Fibroblast of peridontal ligament (primary cell): ENCODE results near the gene TPSB2.

Experiments
- DNase-seq: peaks from one replicate; pipeline ENCODE4 v3.0.0-alpha.2; 2010; ENCODE audit errors: extremely low read depth

The TPSB2 gene

DNA sequence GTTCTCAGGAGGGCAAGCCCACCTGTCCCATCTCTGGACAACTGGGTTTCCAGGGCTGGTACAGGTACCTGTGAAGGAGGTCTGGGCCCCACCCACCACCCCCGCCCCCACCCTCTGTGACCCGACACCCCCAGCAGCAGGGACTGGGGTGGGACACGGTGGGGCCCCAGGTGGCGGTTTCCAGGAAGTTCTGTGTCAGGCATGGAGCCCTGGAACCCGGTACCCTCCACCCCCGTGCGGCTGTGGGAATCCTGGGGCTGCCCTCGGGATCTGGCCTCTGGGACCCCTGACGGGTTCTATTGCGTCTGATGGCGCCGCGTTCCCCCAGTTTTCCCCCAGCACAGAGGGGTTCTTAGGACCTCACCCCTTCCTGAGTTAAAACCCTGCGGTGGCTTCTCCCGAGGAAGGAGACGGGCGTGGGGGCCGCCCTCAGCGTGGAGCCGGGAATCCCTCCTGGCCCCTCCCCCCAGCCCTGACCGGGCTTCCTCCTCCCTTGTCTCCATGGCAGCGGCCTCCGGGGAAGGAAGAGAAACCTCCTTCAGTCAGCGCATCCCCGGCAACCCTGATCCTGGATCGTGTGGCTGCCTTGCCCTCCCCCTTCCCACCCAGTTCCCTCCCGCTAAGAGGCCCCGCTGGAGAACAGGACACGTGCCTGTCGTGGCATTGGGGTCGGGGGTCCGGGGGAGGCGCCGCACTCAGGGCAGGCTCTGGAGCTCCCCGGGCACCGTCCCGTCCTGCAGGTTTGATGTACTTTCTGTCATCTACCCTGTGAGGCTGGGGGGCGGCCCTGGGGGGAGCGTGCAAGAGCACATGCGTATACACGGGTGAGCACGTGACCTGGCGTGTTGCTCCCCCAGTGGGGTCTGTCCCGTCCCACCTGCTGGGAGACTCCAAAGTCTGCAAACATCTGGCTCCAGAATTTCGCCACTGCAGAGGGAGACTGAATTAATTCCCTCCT lies 46.8 kb downstream of the TPSB2 start:
- DNase-seq = peak; percentile 8

DNA sequence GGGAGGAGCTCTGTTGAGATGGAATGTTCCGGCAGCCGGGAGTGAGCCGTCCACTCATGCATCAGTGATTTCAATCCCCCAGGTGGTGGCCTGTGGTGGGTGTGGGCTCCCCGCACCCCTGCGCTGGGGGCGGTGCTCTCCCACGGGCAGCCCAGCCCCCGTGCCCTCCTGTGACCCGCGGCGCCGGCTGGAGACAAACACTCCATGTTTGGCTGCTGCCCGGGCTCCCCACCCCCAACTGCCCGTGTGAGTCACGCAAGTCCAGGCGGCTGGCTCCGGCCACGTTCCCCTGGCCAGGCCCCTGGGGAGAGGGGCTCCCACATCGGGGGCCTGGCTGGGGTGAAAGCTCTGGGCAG lies 47.7 kb downstream of the TPSB2 start:
- peak; percentile 29 for DNase-seq

DNA sequence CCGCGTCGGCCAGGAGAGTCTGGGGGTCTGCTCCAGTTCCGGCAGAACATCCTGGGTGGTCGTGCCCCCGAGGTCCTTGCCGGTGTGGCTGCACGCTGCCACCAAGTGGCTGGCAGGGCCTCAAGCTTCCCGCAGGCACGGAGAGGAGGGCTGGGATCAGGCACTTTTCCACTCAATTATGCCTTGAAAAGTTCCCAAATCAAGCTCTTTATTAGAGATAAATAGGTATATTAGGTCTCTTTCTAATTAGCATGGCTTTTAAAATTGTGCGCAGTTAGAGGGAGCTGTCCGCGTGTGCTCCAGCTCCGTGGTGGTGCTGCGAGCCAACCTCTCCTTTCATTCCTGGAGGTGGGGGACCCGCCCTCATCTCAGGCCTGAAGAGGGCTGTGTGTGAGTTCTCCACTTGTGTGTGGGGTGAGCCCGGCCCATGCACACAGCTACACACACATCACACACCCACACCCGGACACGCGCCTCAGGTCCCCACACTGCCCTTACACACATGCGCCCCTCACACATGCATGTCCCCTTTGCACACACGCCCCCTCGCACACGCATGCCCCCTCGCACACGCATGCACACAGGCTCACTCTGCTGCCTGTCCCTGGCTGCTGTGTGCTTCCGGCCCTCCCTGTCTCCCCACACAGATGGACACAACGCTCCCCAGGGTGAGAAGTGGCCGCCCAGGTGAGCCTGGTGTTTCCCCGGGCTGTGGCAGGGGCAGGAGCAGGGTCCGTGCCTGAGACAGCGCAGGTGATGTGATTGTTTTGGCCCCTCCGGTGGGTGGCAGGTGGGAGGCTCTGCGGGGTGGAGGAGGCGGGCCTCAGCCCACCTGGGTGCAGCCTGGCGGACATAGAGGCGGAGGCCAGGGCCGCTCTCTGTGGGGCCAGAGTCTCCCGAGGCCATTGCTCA lies 48.3 kb downstream of the TPSB2 start:
- no peak for DNase-seq

DNA sequence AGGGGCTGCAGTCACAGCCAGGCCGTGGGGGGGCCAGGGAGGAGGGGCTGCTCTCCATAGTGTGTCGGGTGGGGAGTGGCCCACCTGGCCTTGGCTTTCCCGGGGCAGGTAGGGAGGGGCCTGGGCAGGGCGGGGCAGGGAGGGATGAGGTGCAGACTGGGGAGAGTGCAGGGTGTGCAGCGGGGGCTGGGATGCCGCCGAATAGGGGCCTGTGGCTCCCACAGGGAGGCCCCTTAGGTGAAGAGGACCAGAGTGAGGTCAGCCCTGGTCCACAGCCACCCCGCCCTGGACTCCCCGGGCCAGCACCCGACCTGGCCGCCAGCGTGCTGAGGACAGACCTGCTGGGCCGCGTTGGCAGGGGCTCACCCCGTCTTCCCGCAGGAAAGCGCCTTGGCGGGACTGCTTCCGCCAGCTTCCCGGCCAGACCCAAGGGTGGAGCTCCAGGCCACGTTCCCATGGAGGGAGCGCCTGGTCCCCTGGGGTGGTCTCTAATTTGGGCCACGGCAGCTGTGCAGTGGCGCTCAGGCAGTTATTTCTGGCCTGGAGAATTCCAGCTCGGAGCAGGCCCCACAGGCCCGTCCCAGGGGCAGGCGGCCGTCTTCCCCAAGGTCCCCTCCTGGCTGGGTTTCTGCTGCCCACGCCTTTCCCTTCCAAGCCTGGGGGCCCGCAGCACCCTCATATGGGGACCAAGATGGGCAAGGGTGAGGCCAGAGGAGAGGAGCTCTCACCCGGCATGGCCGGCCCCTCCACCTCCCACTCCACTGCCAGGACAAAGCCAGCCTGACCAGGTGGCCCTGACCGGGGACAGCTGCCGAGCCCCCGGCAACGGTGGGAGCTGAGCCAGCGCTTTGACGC lies 49.2 kb downstream of the TPSB2 start:
- no peak for DNase-seq
